Adipocyte (in vitro differentiated cells): ENCODE results near the gene OMP.

Experiments
- DNase-seq: peaks from one replicate; pipeline ENCODE4 v3.0.0-alpha.2; 2015; ENCODE audit warnings: low read depth
- H3K27me3 ChIP-seq: replicated peaks from 2 replicates; pipeline ENCODE4 v1.7.0; 2013; ENCODE audit warnings: mild to moderate bottlenecking, low read length, moderate library complexity; ENCODE audit not compliant: control insufficient read depth, insufficient read depth
- H3K36me3 ChIP-seq: 2 replicates; pipeline ENCODE4 v1.7.0; 2013; ENCODE audit warnings: low read length, mild to moderate bottlenecking, moderate library complexity; ENCODE audit not compliant: control insufficient read depth, insufficient read depth, severe bottlenecking
- H3K4me1 ChIP-seq: 2 replicates; pipeline ENCODE4 v1.7.0; 2013; ENCODE audit warnings: mild to moderate bottlenecking, low read length, moderate library complexity; ENCODE audit not compliant: control insufficient read depth, insufficient read depth
- H3K4me3 ChIP-seq: 2 replicates; pipeline ENCODE4 v1.7.0; 2013; ENCODE audit warnings: mild to moderate bottlenecking, low read length, moderate library complexity
- H3K9ac ChIP-seq: 2 replicates; pipeline ENCODE4 v1.7.0; 2013; ENCODE audit warnings: mild to moderate bottlenecking, low read length, moderate library complexity
- H3K9me3 ChIP-seq: 2 replicates; pipeline ENCODE4 v1.7.0; 2013; ENCODE audit warnings: mild to moderate bottlenecking, low read length, moderate library complexity; ENCODE audit not compliant: control insufficient read depth

Gene OMP

DNA sequence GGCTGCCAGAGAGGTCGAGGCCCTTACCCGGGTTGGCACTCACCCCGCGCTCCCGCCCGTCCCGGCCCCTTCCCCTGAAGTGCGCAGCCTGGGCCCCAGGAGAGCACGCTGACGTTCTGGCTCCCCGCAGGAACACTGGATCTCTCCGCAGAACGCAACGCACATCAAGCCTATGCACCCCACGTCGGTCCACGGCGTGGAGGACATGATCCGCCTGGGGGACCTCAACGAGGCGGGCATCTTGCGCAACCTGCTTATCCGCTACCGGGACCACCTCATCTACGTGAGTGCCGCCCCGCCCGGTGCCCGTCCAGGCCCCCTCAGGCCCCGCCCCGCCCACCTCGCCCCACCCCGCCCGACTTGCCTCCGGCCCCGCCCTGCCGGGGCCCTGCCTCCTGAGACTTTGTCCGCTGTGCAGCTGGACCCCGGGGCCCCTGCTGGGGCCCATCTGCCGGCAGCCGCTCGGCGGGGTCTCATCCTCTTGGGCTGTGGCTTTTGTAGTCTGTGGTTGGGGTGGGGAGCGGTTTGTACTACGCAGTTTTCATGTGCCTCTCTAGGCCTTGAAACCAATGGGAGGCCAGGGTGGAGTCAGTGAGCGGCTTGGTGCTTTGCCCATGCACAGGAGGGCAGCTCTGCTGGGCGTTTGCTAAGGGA lies 45.2 kb downstream of the OMP start:
- peaks cover 11% of the 10 kb centered on the region for H3K27me3 ChIP-seq
- H3K36me3 ChIP-seq = no peaks in the 10 kb centered on the region
- no peak for DNase-seq
- H3K4me3 ChIP-seq = no peak overlapping the region
- H3K9me3 ChIP-seq = no peaks in the 10 kb centered on the region
- no peak overlapping the region for H3K9ac ChIP-seq
- no peaks in the 10 kb centered on the region for H3K4me1 ChIP-seq

DNA sequence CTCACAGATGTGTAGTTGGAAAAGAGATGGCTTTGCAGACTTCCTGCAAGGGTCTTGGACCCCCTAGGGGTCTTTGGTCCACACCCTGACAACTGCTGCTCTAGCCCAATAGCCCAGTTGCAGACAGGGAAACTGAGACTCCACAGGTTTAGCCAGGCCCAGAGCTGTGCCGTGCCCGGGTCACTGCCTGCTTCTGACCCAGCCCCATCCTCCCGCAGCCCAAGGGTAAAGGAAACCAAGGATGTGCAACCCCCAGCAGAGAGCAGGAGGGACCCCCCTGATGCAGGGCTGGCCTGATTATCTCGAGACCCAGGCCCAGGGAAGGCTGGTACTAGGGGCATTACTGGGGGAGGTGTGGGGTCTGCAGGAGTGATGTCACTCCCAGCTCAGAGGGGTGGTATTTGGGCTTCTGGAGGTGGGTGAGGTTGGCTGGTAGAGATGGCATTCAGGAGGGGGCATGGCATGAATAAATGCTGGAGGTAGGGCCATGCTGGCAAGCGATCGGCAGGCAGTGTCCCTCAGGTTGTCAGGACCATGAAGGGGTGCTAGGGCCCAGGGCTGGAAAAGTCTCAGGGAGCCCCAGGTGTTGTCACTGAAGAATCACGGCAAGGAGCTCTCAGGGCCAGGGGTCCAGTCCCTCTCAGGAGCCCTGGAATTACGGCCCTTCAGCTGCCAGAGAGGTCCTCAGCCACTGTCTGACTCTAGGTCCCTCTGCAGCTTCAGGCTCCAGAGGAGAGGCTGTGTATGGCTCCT lies 46.5 kb downstream of the OMP start:
- H3K4me1 ChIP-seq = no peaks in the 10 kb centered on the region
- H3K27me3 ChIP-seq = peaks cover 11% of the 10 kb centered on the region
- H3K9me3 ChIP-seq = no peaks in the 10 kb centered on the region
- DNase-seq = no peak
- H3K9ac ChIP-seq = no peak overlapping the region
- no peak overlapping the region for H3K4me3 ChIP-seq
- H3K36me3 ChIP-seq = no peaks in the 10 kb centered on the region

DNA sequence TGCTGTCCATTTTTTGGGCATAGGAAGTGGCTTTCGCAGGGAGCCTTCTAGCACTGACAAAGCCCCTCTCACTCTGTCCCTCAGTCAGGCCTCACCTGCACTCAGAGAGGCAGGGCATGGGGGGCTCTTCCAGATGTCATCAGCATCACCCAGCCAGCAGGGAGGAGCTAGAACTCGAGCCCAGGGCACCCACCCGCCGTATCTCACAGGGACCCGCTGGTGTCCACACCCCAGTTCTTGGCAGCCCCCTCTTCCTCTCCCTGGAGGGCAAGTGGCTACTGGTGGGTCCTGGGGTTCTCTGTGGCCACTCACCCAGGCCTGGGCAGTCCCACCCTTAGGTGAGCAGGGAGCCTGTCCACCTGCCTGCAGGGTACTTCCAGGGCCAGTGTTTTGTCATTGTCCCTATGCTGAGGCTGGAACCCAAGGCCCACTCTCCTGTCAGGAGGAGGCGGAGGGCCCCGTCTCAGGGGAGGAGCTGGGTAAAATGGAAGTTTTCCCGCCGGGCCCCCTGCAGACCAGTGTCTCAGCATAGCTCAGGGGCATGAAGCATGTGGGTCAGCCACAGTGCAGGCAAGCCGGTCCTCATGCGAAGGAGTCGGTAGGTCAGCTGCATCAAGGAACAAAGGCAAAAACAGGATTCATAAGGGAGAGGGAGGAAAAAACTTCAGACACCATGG lies 47.2 kb downstream of the OMP start:
- H3K27me3 ChIP-seq = peaks cover 14% of the 10 kb centered on the region
- H3K4me1 ChIP-seq = no peaks in the 10 kb centered on the region
- no peak overlapping the region for H3K9ac ChIP-seq
- no peak overlapping the region for H3K4me3 ChIP-seq
- H3K36me3 ChIP-seq = no peaks in the 10 kb centered on the region
- H3K9me3 ChIP-seq = no peaks in the 10 kb centered on the region
- DNase-seq = no peak

DNA sequence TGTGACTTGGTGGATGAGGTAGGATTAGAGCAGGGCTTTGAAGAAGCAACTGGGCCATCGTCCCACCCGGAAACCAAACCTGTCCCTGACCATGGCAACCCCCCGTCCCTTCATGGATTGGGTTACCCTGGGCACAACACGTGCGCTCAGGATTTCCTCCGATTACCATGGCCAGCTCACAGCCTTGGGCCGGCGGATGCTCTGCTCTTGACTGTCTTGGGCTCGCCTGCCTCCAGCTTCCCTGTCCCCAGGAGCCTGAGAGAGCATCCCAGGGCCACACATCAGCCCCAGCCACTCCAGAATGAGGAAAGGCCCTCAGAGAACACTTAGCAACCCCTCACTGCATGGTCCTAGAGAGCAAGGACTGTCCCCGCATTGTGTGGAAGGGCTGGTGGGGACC lies 48.2 kb downstream of the OMP start:
- H3K4me3 ChIP-seq = no peak overlapping the region
- no peaks in the 10 kb centered on the region for H3K36me3 ChIP-seq
- H3K9me3 ChIP-seq = no peaks in the 10 kb centered on the region
- no peak for DNase-seq
- H3K4me1 ChIP-seq = no peaks in the 10 kb centered on the region
- no peak overlapping the region for H3K9ac ChIP-seq
- H3K27me3 ChIP-seq = peaks cover 16% of the 10 kb centered on the region

DNA sequence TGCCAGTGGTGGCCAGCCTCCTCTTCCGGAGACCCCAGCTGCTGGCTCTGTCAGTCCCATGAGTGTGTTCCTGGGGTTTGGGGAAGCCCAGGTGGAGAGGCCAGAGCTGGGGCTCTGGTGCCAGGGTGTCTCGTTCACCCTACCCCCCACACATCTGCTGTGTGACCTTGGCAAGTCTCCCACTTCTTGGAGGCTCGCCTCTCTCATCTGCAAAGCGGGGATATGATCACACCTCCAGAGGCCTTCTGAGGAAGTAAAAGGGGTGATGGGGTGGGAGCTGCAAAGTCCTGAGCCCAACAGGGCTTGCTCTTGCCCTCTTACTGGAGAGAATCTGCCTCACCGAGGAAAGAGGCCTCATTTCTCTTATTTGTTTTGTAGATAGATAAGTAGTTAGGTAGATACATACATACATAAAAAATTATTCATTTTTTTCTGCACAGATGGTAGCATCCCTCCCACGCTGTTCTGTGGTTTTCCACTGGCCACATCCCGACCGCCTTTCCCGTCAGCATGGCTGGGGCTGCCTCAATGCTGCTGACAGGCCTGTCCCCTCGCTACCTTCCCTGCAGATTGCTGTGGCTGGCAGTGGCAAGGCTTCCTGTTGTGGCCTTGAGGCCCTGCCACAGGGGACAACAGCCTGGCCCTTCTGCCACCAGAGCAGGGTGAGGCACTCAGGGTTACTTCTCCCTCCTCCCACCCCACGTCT lies 49.3 kb downstream of the OMP start:
- DNase-seq = peak; percentile 11

DNA sequence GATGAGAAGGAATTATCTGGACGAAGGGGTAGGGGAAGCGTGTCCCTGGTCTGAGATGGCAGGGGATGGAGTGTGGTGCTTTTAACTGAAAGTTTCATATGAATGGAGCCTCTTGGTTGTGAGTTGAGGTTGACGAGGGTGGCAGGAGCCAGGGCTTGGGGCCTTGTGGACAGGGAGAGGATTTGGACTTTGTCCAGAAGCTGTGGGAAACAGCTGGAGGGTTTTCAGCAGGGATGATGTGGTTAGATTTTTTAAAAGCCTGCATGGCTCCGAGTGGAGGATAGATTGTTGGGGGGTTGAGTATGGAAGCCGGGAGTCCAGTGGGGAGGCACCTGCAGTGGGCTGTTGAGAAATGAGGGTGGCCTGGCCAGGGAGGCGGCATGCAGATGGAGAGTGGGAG lies 50.2 kb downstream of the OMP start:
- DNase-seq = peak; percentile 21
- no peaks in the 10 kb centered on the region for H3K4me1 ChIP-seq
- no peak overlapping the region for H3K4me3 ChIP-seq
- peaks cover 19% of the 10 kb centered on the region for H3K27me3 ChIP-seq
- no peak overlapping the region for H3K9ac ChIP-seq
- H3K36me3 ChIP-seq = no peaks in the 10 kb centered on the region
- H3K9me3 ChIP-seq = no peaks in the 10 kb centered on the region

More for the DNA sequence above, 49.3 kb downstream of the OMP start:
- Histone ChIP-seq H3K4me3 (no peak overlapping the region), H3K27me3 (peaks cover 13% of the 10 kb centered on the region), H3K4me1 (no peaks in the 10 kb centered on the region), H3K9me3 (no peaks in the 10 kb centered on the region), H3K9ac (no peak overlapping the region), H3K36me3 (no peaks in the 10 kb centered on the region)
